ENCODE measurements around the gene RIPPLY2.

The RIPPLY2 gene

DNA sequence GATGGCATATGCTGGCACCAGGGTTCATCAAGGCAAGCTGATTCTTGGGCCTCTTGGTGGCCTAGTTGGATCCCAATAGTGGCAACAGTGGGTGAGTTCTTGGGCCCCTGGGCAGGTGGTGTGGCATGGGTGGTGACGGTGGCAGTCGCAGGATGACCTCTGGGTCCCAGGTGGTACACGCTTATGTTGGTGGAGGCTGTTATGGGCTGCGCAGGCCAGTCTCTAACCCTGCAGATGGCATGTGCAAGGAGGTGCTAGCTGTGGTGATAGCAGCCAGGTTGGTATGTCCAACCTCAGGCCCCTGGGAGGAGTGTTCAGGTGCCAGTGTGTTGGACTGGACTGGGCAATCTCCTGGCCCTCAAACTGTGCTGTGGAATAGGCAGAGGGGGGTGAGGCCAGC is 52.5 kb downstream of the RIPPLY2 start:
- DNase-seq (ENCODE audit: low spot score): no peak

Data from hematopoietic multipotent progenitor cell treated with erythropoietin and hydrocortisone succinate and interleukin-3 and kit ligand, for 15 days (in vitro differentiated cells).